Measurements from ENCODE around the gene FXN.
"Not testable (repeated sequence)": the region's sequence is repeated elsewhere in the genome, so short reads cannot be mapped to it uniquely, and the experiment has no call there.

FXN gene

GRCh38 chr9:69107771-69108170 lies 72.2 kb downstream of the FXN start:
- no peak for DNase-seq

- DNase-seq = not testable (repeated sequence)
Observed at GRCh38 chr9:69108706-69109105, 73.2 kb downstream of the FXN start.

GRCh38 chr9:69109152-69109551 lies 73.6 kb downstream of the FXN start:
- no peak for DNase-seq

GRCh38 chr9:69112646-69113045 lies 77.1 kb downstream of the FXN start:
- DNase-seq = not testable (repeated sequence)

GRCh38 chr9:69115621-69116020 lies 80.1 kb downstream of the FXN start:
- no peak for DNase-seq

GRCh38 chr9:69118656-69119055 lies 83.1 kb downstream of the FXN start:
- DNase-seq = no peak

- DNase-seq = no peak
Observed at GRCh38 chr9:69120380-69121154, 85.0 kb downstream of the FXN start.

- DNase-seq = peak in 1 of 2 donors; percentile 11
Observed at GRCh38 chr9:69121155-69122081, 85.9 kb downstream of the FXN start.

- DNase-seq = peak; percentile 38 to 40
Observed at GRCh38 chr9:69122082-69122548, 86.6 kb downstream of the FXN start.

- DNase-seq = no peak
Observed at GRCh38 chr9:69122549-69123141, 87.1 kb downstream of the FXN start.

GRCh38 chr9:69130456-69131441 lies 95.2 kb downstream of the FXN start:
- DNase-seq = no peak

- DNase-seq = no peak
Observed at GRCh38 chr9:69131682-69132081, 96.1 kb downstream of the FXN start.

- no peak for DNase-seq
Observed at GRCh38 chr9:69132361-69132760, 96.8 kb downstream of the FXN start.

GRCh38 chr9:69134412-69134811 lies 98.9 kb downstream of the FXN start:
- DNase-seq = no peak

- no peak for DNase-seq
Observed at GRCh38 chr9:69136185-69136584, 100.6 kb downstream of the FXN start.

- DNase-seq = no peak
Observed at GRCh38 chr9:69136779-69137178, 101.2 kb downstream of the FXN start.

GRCh38 chr9:69137311-69137710 lies 101.8 kb downstream of the FXN start:
- DNase-seq = no peak

- DNase-seq = no peak
Observed at GRCh38 chr9:69139596-69139995, 104.0 kb downstream of the FXN start.

GRCh38 chr9:69140123-69140735 lies 104.7 kb downstream of the FXN start:
- DNase-seq = no peak

- DNase-seq = no peak
Observed at GRCh38 chr9:69141851-69142250, 106.3 kb downstream of the FXN start.

GRCh38 chr9:69143291-69143690 lies 107.7 kb downstream of the FXN start:
- no peak for DNase-seq

Measured in CD4-positive, alpha-beta T cell treated with Interleukin-4 for 1 hour (primary cell).